ENCODE measurements around the gene RNF4. TPM values are rescaled to one million over a fixed set of nuclear protein-coding genes. Genes with fewer than 3 reads are reported as not detected.

Gene RNF4
- total RNA-seq, 1 experiment from 2014 or later, result 81.4 TPM

DNA sequence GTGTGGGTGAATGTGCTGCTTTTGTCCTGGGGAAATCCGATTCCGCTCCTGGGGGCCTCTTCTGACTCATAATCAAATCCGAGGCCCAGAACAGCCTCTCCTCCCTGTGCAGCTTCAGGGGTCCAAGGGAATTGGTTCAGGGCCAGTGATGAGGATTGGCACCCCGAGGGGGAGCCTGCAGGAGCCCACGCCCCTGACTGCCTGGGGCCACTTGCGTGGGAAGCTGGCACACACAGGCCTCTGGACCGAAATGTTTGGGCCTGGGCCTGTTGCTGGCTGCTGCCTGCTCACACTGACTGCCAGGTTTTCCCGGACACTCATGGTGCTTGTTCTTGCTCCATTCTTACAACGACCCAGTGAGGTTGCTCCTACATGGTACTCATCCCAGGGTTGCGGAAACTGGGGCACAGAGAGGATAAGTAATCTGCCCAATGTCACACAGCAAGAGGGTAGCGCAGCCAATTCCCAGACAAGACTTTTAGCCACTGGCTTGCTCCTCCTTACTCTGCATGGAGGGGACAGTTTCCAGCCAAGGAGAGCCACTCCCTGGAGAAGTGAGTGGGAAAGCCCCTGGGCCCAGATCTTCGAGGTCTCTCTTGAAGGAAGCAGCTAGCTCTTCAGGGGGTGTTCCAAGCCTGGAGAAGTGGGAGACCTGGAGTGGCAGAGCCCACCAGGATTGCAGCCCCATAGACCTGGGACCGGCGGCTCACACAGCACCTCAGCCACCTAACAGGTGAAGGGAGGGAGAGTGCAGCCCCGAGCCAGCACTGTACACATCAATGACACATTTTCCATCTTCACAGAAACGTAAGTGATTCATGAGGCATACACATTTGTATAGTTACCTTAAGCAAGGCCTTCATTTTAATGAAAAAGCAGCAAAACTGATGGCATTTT, 29.8 kb upstream of the RNF4 start:
- ChIA-PET CTCF (interaction anchor here (0.6 kb wide), 1 partner anchor 1899 kb away, joined by 3 read pairs; no protein-coding TSS in a partner anchor), POLR2A (no interaction called here)
- Mint-ChIP-seq H3K4me3 (ENCODE audit: unreplicated experiment) (no peak overlapping the region), H3K4me1 (ENCODE audit: insufficient read depth, unreplicated experiment) (no peaks in the 10 kb centered on the region), H3K27me3 (ENCODE audit: insufficient read depth, unreplicated experiment) (peaks cover 6% of the 10 kb centered on the region), H3K27ac (ENCODE audit: low read depth, unreplicated experiment) (no peak overlapping the region), H3K36me3 (ENCODE audit: insufficient read depth, unreplicated experiment) (no peaks in the 10 kb centered on the region), H3K9me3 (ENCODE audit: unreplicated experiment) (no peaks in the 10 kb centered on the region)
- TF ChIP-seq, protein P1, sequence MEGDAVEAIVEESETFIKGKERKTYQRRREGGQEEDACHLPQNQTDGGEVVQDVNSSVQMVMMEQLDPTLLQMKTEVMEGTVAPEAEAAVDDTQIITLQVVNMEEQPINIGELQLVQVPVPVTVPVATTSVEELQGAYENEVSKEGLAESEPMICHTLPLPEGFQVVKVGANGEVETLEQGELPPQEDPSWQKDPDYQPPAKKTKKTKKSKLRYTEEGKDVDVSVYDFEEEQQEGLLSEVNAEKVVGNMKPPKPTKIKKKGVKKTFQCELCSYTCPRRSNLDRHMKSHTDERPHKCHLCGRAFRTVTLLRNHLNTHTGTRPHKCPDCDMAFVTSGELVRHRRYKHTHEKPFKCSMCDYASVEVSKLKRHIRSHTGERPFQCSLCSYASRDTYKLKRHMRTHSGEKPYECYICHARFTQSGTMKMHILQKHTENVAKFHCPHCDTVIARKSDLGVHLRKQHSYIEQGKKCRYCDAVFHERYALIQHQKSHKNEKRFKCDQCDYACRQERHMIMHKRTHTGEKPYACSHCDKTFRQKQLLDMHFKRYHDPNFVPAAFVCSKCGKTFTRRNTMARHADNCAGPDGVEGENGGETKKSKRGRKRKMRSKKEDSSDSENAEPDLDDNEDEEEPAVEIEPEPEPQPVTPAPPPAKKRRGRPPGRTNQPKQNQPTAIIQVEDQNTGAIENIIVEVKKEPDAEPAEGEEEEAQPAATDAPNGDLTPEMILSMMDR (IDR thresholded peaks at IDR 0.05; ENCODE audit: unreplicated experiment), result no peak
- DNase-seq (ENCODE audit: unreplicated experiment), result no peak
- intact Hi-C loops (cut with micrococcal nuclease), result no loop called here
- no TSS peak for BruUV-seq (replicated peaks)

DNA sequence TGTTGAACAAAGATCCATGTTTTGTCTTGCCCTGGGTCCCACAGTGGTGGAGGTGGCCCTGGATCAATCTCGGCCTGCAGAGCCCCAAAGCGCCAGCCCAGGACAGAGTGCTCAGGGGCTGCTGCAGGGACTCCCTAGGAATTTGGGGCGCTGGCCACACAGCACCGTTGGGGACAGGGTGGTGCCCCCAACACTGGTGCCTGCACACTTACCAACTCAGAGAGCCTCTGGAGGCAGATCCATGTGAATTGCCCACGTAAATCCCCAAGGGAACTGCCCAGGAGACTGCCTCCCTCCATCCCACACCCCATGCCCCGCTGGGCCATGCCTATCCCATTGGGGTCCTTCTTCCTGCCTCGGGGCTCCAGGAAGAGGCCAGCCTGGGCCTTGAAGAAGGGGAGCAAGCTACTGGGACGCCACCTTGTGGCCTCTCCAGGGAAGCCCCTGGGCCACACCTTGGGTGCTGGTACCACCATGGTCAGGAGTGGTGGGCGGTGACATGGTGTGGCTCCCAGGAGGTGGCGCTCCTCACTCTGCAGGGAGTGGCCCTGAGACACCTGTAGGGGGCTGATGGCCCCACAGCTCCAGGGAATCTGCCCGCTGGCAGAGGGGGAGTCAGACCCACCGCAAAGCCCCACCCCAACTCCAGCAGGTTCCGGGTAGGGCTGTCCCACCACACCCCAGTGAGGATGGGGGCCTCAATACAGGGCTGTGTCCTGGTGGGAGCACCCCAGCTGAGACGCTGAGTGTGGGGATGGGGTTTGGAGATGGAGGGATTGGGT, 27.3 kb upstream of the RNF4 start:
- POLR2A ChIA-PET, result interaction anchor here (1.2 to 2.1 kb wide), 2 partner anchors 27 to 222 kb away, joined by 3 to 6 read pairs; partner anchors contain the start of gene RNF4
- H3K4me3 Mint-ChIP-seq (ENCODE audit: unreplicated experiment), result no peak overlapping the region
- no TSS peak for BruUV-seq (replicated peaks)
- H3K27ac Mint-ChIP-seq (ENCODE audit: low read depth, unreplicated experiment), result no peak overlapping the region
- H3K27me3 Mint-ChIP-seq (ENCODE audit: insufficient read depth, unreplicated experiment), result no peaks in the 10 kb centered on the region
- peak; percentile 68 for DNase-seq (ENCODE audit: unreplicated experiment)
- H3K4me1 Mint-ChIP-seq (ENCODE audit: insufficient read depth, unreplicated experiment), result no peaks in the 10 kb centered on the region
- no peaks in the 10 kb centered on the region for H3K36me3 Mint-ChIP-seq (ENCODE audit: insufficient read depth, unreplicated experiment)
- no peaks in the 10 kb centered on the region for H3K9me3 Mint-ChIP-seq (ENCODE audit: unreplicated experiment)
- intact Hi-C loops (cut with micrococcal nuclease), result loop anchor here (1.0 to 2.0 kb wide), 2 partner anchors 29 to 221 kb away; no protein-coding TSS in a partner anchor
- TF ChIP-seq, protein P1 (IDR thresholded peaks at IDR 0.05; ENCODE audit: unreplicated experiment), result peak; percentile 47
- CTCF ChIA-PET, result no interaction called here

DNA sequence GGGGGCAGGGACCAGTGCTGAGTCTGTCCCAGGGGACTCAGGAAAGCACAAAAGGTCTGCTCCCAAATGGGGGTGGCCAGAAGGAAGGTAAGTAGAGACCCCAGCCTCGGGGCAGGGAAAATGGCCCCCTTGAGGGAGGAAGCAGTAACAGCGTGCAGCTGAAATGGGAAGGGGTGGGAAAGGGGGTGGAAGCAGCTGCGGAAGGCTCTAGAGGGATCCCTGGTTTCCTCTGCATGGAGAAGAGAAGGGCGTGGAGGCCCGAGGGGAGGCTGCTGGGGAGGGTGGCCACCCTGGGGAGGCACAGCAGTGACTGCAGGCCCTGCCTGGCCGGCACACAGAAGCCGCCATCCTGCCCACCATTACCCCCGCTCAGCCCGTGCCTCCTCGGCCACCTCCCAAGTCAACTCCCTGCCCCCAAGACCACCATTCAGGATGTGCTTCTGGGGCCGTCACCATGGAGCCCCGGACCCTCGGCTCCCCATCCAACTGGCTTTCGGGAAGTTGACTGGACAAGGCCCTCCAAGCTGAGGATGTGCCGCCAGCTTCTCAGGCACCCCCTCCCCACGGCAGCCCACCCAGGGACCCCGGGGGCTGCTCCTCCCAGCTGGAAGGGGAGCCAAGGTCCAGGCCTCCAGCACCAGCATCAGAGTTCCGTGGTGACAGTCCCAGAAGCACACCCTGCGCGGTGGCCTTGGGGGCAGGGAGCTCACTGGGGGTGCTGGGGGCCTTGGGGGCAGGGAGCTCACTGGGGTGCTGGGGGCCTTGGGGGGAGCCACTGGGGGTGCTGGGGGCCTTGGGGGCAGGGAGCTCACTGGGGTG, 26.5 kb upstream of the RNF4 start:
- BruUV-seq (replicated peaks), result no TSS peak

More for the DNA sequence above, 26.5 kb upstream of the RNF4 start:
- no peaks in the 10 kb centered on the region for H3K4me1 Mint-ChIP-seq (ENCODE audit: insufficient read depth, unreplicated experiment)
- TF ChIP-seq, protein P1 (IDR thresholded peaks at IDR 0.05; ENCODE audit: unreplicated experiment), result no peak
- H3K27me3 Mint-ChIP-seq (ENCODE audit: insufficient read depth, unreplicated experiment), result no peaks in the 10 kb centered on the region
- no peaks in the 10 kb centered on the region for H3K36me3 Mint-ChIP-seq (ENCODE audit: insufficient read depth, unreplicated experiment)
- no peak for DNase-seq (ENCODE audit: unreplicated experiment)
- H3K9me3 Mint-ChIP-seq (ENCODE audit: unreplicated experiment), result no peaks in the 10 kb centered on the region
- H3K4me3 Mint-ChIP-seq (ENCODE audit: unreplicated experiment), result no peak overlapping the region
- no peak overlapping the region for H3K27ac Mint-ChIP-seq (ENCODE audit: low read depth, unreplicated experiment)
- intact Hi-C loops (cut with micrococcal nuclease), result no loop called here
- POLR2A ChIA-PET, result interaction anchor here (1.2 to 2.1 kb wide), 2 partner anchors 26 to 222 kb away, joined by 3 to 6 read pairs; partner anchors contain the start of gene RNF4
- CTCF ChIA-PET, result no interaction called here

All from MCF 10A (cell line).